Kasumi-1 (cell line): Measurements from ENCODE around the gene TGFB1I1.
"Not testable (repeated sequence)": the region's sequence is repeated elsewhere in the genome, so short reads cannot be mapped to it uniquely, and the experiment has no call there.

ENCODE experiments used
- DNase-seq, 2 experiments: peaks; one replicate each; lab custom pipeline; 2025; lab: John Stamatoyannopoulos, UW

Gene TGFB1I1

GRCh38 chr16:31487720-31488467 lies 15.9 kb downstream of the TGFB1I1 start:
- peak; percentile 34 to 49 for DNase-seq

- DNase-seq: no peak
Observed at GRCh38 chr16:31488468-31489297, 16.7 kb downstream of the TGFB1I1 start.

- no peak for DNase-seq
Observed at GRCh38 chr16:31489298-31489564, 17.3 kb downstream of the TGFB1I1 start.

- no peak for DNase-seq
Observed at GRCh38 chr16:31489616-31490584, 17.9 kb downstream of the TGFB1I1 start.

GRCh38 chr16:31491778-31492418 lies 19.9 kb downstream of the TGFB1I1 start:
- DNase-seq: no peak

GRCh38 chr16:31493506-31494125 lies 21.7 kb downstream of the TGFB1I1 start:
- DNase-seq: no peak

- no peak for DNase-seq
Observed at GRCh38 chr16:31496670-31497069, 24.7 kb downstream of the TGFB1I1 start.

- no peak for DNase-seq
Observed at GRCh38 chr16:31498493-31498892, 26.5 kb downstream of the TGFB1I1 start.

- DNase-seq: no peak
Observed at GRCh38 chr16:31499928-31500327, 28.0 kb downstream of the TGFB1I1 start.

- DNase-seq: no peak
Observed at GRCh38 chr16:31501226-31501965, 29.4 kb downstream of the TGFB1I1 start.

GRCh38 chr16:31501966-31502348 lies 30.0 kb downstream of the TGFB1I1 start:
- no peak for DNase-seq

GRCh38 chr16:31502981-31503380 lies 31.0 kb downstream of the TGFB1I1 start:
- DNase-seq: no peak

GRCh38 chr16:31503555-31503954 lies 31.6 kb downstream of the TGFB1I1 start:
- not testable (repeated sequence) for DNase-seq

GRCh38 chr16:31504159-31504558 lies 32.2 kb downstream of the TGFB1I1 start:
- DNase-seq: no peak

GRCh38 chr16:31505483-31505882 lies 33.5 kb downstream of the TGFB1I1 start:
- DNase-seq: peak; percentile 71 to 77

GRCh38 chr16:31507617-31507928 lies 35.6 kb downstream of the TGFB1I1 start:
- DNase-seq: no peak

GRCh38 chr16:31507929-31508705 lies 36.2 kb downstream of the TGFB1I1 start, which contains the start of gene RUSF1:
Gene RUSF1, minus strand, starts transcription at chr16:31508391. Its CDS starts 18 bp downstream, at chr16:31508373.
- peak; percentile 45 to 59 for DNase-seq

GRCh38 chr16:31508706-31509195 lies 36.8 kb downstream of the TGFB1I1 start:
- no peak for DNase-seq

- DNase-seq: no peak
Observed at GRCh38 chr16:31513126-31513525, 41.2 kb downstream of the TGFB1I1 start.

GRCh38 chr16:31513884-31514283 lies 41.9 kb downstream of the TGFB1I1 start:
- no peak for DNase-seq
